Sigmoid colon (tissue), 3 donors: ENCODE measurements around the gene RTCA.

Experiments used
- POLR2A ChIP-seq, 2 donors: fragments of 450-650 bp; IDR thresholded peaks; one replicate each; pipeline ENCODE4 v1.6.1; 2016; ENCODE audit warnings: antibody characterized with exemption in 2 of 2, mild to moderate bottlenecking in 2 of 2, moderate library complexity in 2 of 2
- TF ChIP-seq, protein P1 (sequence below), 4 experiments: fragments of 450-650 bp in 3 of 4; fragments of 200-600 bp in 1 of 4; IDR thresholded peaks; one replicate each; pipeline ENCODE4 v1.5.1; 2016 to 2019; ENCODE audit warnings: antibody characterized with exemption in 4 of 4, mild to moderate bottlenecking in 3 of 4, moderate library complexity in 2 of 4

GRCh38 chr1:100302739-100303138, 36.7 kb downstream of the RTCA start:
- TF ChIP-seq, protein P1, sequence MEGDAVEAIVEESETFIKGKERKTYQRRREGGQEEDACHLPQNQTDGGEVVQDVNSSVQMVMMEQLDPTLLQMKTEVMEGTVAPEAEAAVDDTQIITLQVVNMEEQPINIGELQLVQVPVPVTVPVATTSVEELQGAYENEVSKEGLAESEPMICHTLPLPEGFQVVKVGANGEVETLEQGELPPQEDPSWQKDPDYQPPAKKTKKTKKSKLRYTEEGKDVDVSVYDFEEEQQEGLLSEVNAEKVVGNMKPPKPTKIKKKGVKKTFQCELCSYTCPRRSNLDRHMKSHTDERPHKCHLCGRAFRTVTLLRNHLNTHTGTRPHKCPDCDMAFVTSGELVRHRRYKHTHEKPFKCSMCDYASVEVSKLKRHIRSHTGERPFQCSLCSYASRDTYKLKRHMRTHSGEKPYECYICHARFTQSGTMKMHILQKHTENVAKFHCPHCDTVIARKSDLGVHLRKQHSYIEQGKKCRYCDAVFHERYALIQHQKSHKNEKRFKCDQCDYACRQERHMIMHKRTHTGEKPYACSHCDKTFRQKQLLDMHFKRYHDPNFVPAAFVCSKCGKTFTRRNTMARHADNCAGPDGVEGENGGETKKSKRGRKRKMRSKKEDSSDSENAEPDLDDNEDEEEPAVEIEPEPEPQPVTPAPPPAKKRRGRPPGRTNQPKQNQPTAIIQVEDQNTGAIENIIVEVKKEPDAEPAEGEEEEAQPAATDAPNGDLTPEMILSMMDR (IDR thresholded peaks at IDR 0.05) = no peak
- no peak for TF ChIP-seq POLR2A (IDR thresholded peaks at IDR 0.05)
